ENCODE measurements around the gene NFATC2IP. TPM values are rescaled to one million over a fixed set of nuclear protein-coding genes. Genes with fewer than 3 reads are reported as not detected.

The NFATC2IP gene
- total and polyA plus RNA-seq, 2 of the 13 experiments (the other 11 are each of a cell fraction or from before 2014, with no cell fraction given): 32.1 to 48.5 TPM

DNA sequence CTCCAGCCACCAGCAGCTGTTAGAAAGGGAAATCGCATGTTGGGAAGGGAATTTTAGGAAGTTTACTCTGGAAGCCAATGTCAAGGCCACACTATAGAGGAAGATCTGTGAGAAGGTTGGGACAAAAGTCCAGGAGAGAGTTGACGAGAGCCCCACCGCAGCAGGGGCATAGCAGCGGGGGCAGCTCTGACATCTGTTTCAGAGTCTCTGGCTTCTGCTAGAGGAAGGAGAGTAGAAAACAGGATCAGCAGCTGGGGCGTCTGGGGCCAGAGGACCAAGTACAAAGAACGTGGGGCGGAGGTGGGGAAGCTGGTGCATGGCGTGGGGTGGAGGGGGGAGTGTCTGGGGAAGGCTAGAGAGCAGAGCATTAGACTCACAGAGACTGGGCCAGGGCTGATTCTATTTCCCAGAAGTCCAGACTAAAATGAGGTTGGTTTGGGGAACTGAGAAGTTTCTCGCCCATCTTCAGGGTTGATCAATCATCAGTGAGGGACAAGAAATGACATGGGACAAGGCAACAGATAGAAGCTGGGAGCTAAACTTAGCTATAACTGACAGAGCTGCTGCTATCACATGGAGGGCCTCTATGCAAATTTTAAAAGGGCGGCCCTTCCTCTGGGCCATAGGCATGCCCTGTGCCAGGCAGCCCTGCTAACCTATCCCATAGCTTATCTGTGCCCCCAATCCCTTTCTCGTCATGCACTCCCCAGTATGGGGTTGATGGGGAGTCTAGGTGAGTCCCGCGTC lies 26.9 kb upstream of the NFATC2IP start (continued):
- TF ChIP-seq, protein P1, sequence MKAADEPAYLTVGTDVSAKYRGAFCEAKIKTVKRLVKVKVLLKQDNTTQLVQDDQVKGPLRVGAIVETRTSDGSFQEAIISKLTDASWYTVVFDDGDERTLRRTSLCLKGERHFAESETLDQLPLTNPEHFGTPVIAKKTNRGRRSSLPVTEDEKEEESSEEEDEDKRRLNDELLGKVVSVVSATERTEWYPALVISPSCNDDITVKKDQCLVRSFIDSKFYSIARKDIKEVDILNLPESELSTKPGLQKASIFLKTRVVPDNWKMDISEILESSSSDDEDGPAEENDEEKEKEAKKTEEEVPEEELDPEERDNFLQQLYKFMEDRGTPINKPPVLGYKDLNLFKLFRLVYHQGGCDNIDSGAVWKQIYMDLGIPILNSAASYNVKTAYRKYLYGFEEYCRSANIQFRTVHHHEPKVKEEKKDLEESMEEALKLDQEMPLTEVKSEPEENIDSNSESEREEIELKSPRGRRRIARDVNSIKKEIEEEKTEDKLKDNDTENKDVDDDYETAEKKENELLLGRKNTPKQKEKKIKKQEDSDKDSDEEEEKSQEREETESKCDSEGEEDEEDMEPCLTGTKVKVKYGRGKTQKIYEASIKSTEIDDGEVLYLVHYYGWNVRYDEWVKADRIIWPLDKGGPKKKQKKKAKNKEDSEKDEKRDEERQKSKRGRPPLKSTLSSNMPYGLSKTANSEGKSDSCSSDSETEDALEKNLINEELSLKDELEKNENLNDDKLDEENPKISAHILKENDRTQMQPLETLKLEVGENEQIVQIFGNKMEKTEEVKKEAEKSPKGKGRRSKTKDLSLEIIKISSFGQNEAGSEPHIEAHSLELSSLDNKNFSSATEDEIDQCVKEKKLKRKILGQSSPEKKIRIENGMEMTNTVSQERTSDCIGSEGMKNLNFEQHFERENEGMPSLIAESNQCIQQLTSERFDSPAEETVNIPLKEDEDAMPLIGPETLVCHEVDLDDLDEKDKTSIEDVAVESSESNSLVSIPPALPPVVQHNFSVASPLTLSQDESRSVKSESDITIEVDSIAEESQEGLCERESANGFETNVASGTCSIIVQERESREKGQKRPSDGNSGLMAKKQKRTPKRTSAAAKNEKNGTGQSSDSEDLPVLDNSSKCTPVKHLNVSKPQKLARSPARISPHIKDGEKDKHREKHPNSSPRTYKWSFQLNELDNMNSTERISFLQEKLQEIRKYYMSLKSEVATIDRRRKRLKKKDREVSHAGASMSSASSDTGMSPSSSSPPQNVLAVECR (CRISPR knock-in tag; IDR thresholded peaks at IDR 0.05; ENCODE audit: borderline replicate concordance): no peak
- TF ChIP-seq ZNF605 (CRISPR knock-in tag; IDR thresholded peaks at IDR 0.05) (no peak), ZNF296 (CRISPR knock-in tag; conservative IDR thresholded peaks at IDR 0.05) (no peak), ZKSCAN5 (CRISPR knock-in tag; IDR thresholded peaks at IDR 0.05) (no peak), ADNP (CRISPR knock-in tag; IDR thresholded peaks at IDR 0.05) (no peak), ZFP90 (CRISPR knock-in tag; IDR thresholded peaks at IDR 0.05; ENCODE audit: borderline replicate concordance) (no peak), PTBP1 (IDR thresholded peaks at IDR 0.05; ENCODE audit: low read depth, low read length, poor library complexity, severe bottlenecking) (no peak), ZNF773 (CRISPR knock-in tag; IDR thresholded peaks at IDR 0.05; ENCODE audit: borderline replicate concordance) (no peak), THYN1 (CRISPR knock-in tag; IDR thresholded peaks at IDR 0.05; ENCODE audit: borderline replicate concordance, low read depth) (no peak), HIVEP1 (CRISPR knock-in tag; IDR thresholded peaks at IDR 0.05) (peak; percentile 29; the same call in 1 of the 2 replicates), ARNT (IDR thresholded peaks at IDR 0.05) (no peak), TCF7L2 (IDR thresholded peaks at IDR 0.05; ENCODE audit: low read depth, low read length) (no peak), ZNF224 (CRISPR knock-in tag; IDR thresholded peaks at IDR 0.05) (no peak), ETV6 (CRISPR knock-in tag; conservative IDR thresholded peaks at IDR 0.05) (no peak), SOX13 (IDR thresholded peaks at IDR 0.05) (no peak), SOX13 (CRISPR knock-in tag; conservative IDR thresholded peaks at IDR 0.05 in 1 of 2, IDR thresholded peaks at IDR 0.05 in 1 of 2) (peak in 1 of 2 experiments; percentile 21; a peak in 1 of 4 replicates), ZBTB20 (CRISPR knock-in tag; IDR thresholded peaks at IDR 0.05; ENCODE audit: borderline replicate concordance, low read depth) (no peak), SOX5 (CRISPR knock-in tag; IDR thresholded peaks at IDR 0.05; ENCODE audit: borderline replicate concordance) (peak; percentile 31; the same call in 1 of the 2 replicates), TBP (CRISPR knock-in tag; IDR thresholded peaks at IDR 0.05) (no peak), MED13 (CRISPR knock-in tag; IDR thresholded peaks at IDR 0.05) (no peak)
- TF ChIP-seq, protein P2, sequence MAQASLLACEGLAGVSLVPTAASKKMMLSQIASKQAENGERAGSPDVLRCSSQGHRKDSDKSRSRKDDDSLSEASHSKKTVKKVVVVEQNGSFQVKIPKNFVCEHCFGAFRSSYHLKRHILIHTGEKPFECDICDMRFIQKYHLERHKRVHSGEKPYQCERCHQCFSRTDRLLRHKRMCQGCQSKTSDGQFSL (CRISPR knock-in tag; IDR thresholded peaks at IDR 0.05): no peak
- TF ChIP-seq, protein P3, sequence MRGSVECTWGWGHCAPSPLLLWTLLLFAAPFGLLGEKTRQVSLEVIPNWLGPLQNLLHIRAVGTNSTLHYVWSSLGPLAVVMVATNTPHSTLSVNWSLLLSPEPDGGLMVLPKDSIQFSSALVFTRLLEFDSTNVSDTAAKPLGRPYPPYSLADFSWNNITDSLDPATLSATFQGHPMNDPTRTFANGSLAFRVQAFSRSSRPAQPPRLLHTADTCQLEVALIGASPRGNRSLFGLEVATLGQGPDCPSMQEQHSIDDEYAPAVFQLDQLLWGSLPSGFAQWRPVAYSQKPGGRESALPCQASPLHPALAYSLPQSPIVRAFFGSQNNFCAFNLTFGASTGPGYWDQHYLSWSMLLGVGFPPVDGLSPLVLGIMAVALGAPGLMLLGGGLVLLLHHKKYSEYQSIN (CRISPR knock-in tag; IDR thresholded peaks at IDR 0.05; ENCODE audit: borderline replicate concordance): no peak

All from HepG2 (cell line).